RWPE2 (cell line): ENCODE measurements around the gene LKAAEAR1.
"Not testable (repeated sequence)": the region's sequence is repeated elsewhere in the genome, so short reads cannot be mapped to it uniquely, and the experiment has no call there.

Source experiments
- ATAC-seq: fragments of 200-7000 bp; cut with Tn5 transposase; 3 replicates; pipeline ENCODE4 v1.9.1; 2021; ENCODE audit warnings: low read depth
- DNase-seq: peaks from one replicate; pipeline ENCODE4 v3.0.0-alpha.2; 2020; ENCODE audit warnings: low spot score
- H3K27ac ChIP-seq: fragments of 450-650 bp; 2 replicates; pipeline ENCODE4 v1.5.1; 2017; ENCODE audit warnings: mild to moderate bottlenecking; ENCODE audit not compliant: poor library complexity, severe bottlenecking
- H3K27me3 ChIP-seq: fragments of 250-450 bp; sonication (Bioruptor Pico); 2 replicates; pipeline ENCODE4 v1.5.1; 2021; ENCODE audit warnings: mild to moderate bottlenecking, moderate library complexity; ENCODE audit not compliant: insufficient read depth, poor library complexity, severe bottlenecking
- H3K36me3 ChIP-seq: fragments of 250-450 bp; sonication (Bioruptor Pico); 2 replicates; pipeline ENCODE4 v1.5.1; 2020; ENCODE audit warnings: low read depth, mild to moderate bottlenecking, moderate library complexity
- H3K4me1 ChIP-seq: fragments of 250-450 bp; sonication (Bioruptor Pico); 2 replicates; pipeline ENCODE4 v1.5.1; 2021; ENCODE audit warnings: mild to moderate bottlenecking, moderate library complexity; ENCODE audit not compliant: insufficient read depth, poor library complexity, severe bottlenecking
- H3K4me3 ChIP-seq: fragments of 250-450 bp; sonication (Bioruptor Pico); 2 replicates; pipeline ENCODE4 v1.5.1; 2021; ENCODE audit warnings: mild to moderate bottlenecking, moderate library complexity; ENCODE audit not compliant: severe bottlenecking
- H3K9me3 ChIP-seq: fragments of 250-450 bp; sonication (Bioruptor Pico); 2 replicates; pipeline ENCODE4 v1.5.1; 2021; ENCODE audit warnings: mild to moderate bottlenecking, moderate library complexity; ENCODE audit not compliant: severe bottlenecking
- TF ChIP-seq, protein P1 (sequence below): fragments of 450-650 bp; IDR thresholded peaks from one replicate; pipeline ENCODE4 v1.5.1; 2017; ENCODE audit warnings: mild to moderate bottlenecking, moderate library complexity; ENCODE audit not compliant: poor library complexity, severe bottlenecking

LKAAEAR1 gene

DNA sequence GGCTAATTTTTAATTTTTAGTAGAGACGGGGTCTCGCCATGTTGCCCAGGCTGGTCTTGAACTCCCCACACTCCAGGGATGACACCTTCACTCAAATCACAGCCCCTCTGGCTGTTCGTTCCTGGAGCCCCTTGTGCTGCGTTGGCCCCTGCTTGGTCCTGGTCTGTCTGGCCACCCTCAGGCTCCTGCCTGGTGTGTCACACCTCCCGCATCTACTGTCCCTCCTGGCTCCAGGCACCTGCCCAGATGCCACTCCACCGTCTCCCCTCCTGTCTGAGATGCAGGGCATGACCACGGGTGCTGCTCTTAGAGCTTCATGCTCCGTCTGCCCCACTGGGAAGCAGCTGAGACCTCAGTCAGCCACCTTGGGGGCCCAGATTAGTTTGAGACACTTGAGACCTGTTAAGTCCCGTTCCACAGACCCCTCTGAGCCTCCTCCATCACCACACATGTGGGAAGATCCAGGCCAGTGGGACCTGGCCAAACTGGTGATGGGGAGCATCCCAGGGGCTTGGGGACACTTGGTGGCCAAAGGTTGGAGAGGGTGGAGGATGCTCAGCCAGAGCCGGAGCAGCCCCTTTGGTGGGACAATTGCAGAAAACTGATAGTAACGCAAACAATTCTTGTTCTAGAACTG lies 45.1 kb upstream of the LKAAEAR1 start:
- Histone ChIP-seq H3K4me1 (no peaks in the 10 kb centered on the region), H3K27ac (no peak overlapping the region), H3K27me3 (peaks cover 34% of the 10 kb centered on the region), H3K36me3 (no peaks in the 10 kb centered on the region), H3K9me3 (no peaks in the 10 kb centered on the region), H3K4me3 (no peak overlapping the region)
- ATAC-seq (no peak), DNase-seq (peak; percentile 73)
- TF ChIP-seq, protein P1, sequence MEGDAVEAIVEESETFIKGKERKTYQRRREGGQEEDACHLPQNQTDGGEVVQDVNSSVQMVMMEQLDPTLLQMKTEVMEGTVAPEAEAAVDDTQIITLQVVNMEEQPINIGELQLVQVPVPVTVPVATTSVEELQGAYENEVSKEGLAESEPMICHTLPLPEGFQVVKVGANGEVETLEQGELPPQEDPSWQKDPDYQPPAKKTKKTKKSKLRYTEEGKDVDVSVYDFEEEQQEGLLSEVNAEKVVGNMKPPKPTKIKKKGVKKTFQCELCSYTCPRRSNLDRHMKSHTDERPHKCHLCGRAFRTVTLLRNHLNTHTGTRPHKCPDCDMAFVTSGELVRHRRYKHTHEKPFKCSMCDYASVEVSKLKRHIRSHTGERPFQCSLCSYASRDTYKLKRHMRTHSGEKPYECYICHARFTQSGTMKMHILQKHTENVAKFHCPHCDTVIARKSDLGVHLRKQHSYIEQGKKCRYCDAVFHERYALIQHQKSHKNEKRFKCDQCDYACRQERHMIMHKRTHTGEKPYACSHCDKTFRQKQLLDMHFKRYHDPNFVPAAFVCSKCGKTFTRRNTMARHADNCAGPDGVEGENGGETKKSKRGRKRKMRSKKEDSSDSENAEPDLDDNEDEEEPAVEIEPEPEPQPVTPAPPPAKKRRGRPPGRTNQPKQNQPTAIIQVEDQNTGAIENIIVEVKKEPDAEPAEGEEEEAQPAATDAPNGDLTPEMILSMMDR: no peak

DNA sequence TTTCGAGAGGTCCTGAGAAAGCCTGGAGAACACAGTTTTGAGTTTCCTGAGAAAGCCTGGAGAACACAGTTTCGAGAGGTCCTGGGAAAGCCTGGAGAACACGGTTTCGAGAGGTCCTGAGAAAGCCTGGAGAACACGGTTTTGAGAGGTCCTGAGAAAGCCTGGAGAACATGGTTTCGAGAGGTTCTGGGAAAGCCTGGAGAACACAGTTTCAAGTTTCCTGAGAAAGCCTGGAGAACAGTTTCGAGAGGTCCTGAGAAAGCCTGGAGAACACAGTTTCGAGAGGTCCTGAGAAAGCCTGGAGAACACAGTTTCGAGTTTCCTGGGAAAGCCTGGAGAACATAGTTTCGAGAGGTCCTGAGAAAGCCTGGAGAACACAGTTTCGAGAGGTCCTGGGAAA lies 39.3 kb upstream of the LKAAEAR1 start:
- not testable (repeated sequence) for H3K4me3 ChIP-seq, DNase-seq, H3K27ac ChIP-seq, H3K36me3 ChIP-seq, ATAC-seq, H3K4me1 ChIP-seq, H3K9me3 ChIP-seq
- H3K27me3 ChIP-seq: peaks cover 39% of the 10 kb centered on the region

DNA sequence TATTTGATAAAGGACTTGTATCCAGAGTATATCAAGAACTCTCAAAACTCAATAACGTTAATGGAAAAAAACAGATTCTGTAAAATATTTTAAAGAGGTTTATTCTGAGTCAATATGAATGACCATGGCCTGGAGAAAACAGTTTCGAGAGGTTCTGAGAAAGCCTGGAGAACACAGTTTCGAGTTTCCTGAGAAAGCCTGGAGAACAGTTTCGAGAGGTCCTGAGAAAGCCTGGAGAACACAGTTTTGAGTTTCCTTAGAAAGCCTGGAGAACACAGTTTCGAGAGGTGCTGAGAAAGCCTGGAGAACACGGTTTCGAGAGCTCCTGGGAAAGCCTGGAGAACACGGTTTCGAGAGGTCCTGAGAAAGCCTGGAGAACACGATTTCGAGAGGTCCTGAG lies 38.7 kb upstream of the LKAAEAR1 start:
- not testable (repeated sequence) for DNase-seq, H3K4me1 ChIP-seq, H3K36me3 ChIP-seq, ATAC-seq, H3K4me3 ChIP-seq, H3K27ac ChIP-seq, H3K9me3 ChIP-seq
- peaks cover 33% of the 10 kb centered on the region for H3K27me3 ChIP-seq

DNA sequence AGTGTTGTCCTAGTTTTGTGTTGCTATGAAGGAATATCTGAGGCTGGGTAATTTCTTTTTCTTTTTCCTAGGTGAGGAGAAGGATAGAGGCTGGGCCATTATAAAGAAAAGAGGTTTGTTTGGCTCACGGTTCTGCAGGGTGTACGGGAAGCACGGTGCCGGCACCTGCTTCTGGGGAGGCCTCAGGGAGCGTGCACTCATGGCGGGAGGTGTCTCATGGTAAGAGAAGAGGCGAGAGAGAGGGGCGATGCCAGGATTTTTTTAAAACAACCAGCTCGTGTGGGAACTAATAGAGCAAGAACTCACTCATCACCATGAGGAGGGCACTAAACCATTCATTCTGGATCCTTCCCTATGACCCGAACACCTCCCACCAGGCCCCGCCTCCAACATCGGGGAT lies 37.4 kb upstream of the LKAAEAR1 start:
- H3K4me3 ChIP-seq: no peak overlapping the region
- H3K4me1 ChIP-seq: no peaks in the 10 kb centered on the region
- TF ChIP-seq, protein P1: no peak
- H3K27me3 ChIP-seq: peaks cover 31% of the 10 kb centered on the region
- H3K9me3 ChIP-seq: no peaks in the 10 kb centered on the region
- ATAC-seq (no peak), DNase-seq (peak; percentile 67)
- no peaks in the 10 kb centered on the region for H3K36me3 ChIP-seq
- H3K27ac ChIP-seq: no peak overlapping the region

DNA sequence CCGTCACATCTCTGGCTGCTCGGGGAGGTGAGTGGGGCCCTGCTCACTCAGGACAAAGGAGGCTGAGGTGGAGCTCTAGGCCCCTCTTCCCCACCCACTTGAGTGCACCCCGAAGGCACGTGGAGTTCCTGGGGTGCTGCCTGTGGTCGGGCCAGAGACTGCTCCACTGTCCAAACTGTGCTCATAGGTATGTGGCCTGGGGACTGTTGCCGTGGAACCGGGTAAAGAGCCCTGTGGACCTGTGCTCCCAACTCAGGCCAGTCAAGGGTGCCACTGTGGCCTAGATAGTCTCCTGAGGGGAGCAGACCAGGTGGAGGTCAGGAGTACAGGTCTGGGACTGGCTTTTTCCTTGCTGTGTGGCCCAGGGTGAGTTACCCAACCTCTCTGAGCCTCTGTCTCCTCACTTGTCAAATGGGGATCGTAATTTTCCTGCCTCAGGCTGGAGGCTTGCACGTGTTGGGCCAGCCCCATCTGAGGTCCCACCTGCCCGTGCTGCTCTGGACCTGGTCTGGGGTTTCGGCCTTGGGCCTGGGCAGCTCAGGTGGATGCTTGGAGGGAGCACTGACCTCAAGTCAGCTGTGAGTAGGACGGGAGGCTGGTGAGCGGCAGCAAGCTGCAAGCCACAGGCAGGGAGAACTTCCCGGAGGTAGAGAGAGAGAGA lies 35.6 kb upstream of the LKAAEAR1 start:
- Histone ChIP-seq H3K4me1 (no peaks in the 10 kb centered on the region), H3K9me3 (no peaks in the 10 kb centered on the region), H3K27me3 (peaks cover 31% of the 10 kb centered on the region), H3K36me3 (no peaks in the 10 kb centered on the region), H3K4me3 (no peak overlapping the region), H3K27ac (no peak overlapping the region)
- TF ChIP-seq, protein P1: no peak
- peak; percentile 76 for DNase-seq
- ATAC-seq: peak; percentile 12; the same call in 2 of the 3 replicates

DNA sequence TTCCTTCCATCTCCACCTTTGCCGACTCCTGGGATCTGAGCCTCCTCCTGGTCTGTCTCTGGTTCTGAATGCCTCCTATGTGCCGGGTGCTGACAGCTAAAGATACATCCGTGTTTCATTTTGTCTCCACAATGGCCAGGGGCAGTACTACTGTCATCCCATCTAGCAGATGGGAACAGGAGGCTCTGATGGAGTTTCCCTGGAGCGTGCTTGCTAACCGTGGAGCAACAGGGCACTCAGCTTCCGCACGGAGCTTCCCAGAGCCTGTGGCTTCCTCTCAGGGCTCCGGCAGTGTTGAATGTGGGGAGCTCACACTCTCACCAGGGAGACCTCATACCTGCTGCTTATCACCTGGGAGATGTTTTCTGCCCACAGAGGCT lies 35.1 kb upstream of the LKAAEAR1 start:
- no peaks in the 10 kb centered on the region for H3K9me3 ChIP-seq
- DNase-seq: peak; percentile 75
- H3K36me3 ChIP-seq: no peaks in the 10 kb centered on the region
- no peak overlapping the region for H3K27ac ChIP-seq
- no peak overlapping the region for H3K4me3 ChIP-seq
- no peak; the same call in 2 of the 3 replicates for ATAC-seq
- no peaks in the 10 kb centered on the region for H3K4me1 ChIP-seq
- peaks cover 28% of the 10 kb centered on the region for H3K27me3 ChIP-seq
- TF ChIP-seq, protein P1: no peak

DNA sequence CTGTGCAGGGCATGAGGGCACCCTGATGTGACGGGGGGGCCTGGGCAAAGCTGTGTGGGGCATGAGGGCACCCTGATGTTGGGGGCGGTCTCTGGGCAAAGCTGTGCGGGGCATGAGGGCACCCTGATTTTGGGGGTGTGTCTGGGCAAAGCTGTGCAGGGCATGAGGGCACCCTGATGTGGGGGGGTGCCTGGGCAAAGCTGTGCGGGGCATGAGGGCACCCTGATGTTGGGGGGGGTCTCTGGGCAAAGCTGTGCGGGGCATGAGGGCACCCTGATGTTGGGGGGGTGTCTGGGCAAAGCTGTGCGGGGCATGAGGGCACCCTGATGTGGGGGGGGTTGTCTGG lies 33.2 kb upstream of the LKAAEAR1 start:
- H3K36me3 ChIP-seq, DNase-seq, H3K9me3 ChIP-seq, H3K4me1 ChIP-seq, H3K27ac ChIP-seq, H3K4me3 ChIP-seq, ATAC-seq: not testable (repeated sequence)
- peaks cover 19% of the 10 kb centered on the region for H3K27me3 ChIP-seq
